Femur (tissue), 1 donor: ENCODE data around the gene MTUS2.

Experiments
- DNase-seq: peaks from one replicate; pipeline ENCODE4 v3.0.0-alpha.2; 2017

MTUS2 gene

DNA sequence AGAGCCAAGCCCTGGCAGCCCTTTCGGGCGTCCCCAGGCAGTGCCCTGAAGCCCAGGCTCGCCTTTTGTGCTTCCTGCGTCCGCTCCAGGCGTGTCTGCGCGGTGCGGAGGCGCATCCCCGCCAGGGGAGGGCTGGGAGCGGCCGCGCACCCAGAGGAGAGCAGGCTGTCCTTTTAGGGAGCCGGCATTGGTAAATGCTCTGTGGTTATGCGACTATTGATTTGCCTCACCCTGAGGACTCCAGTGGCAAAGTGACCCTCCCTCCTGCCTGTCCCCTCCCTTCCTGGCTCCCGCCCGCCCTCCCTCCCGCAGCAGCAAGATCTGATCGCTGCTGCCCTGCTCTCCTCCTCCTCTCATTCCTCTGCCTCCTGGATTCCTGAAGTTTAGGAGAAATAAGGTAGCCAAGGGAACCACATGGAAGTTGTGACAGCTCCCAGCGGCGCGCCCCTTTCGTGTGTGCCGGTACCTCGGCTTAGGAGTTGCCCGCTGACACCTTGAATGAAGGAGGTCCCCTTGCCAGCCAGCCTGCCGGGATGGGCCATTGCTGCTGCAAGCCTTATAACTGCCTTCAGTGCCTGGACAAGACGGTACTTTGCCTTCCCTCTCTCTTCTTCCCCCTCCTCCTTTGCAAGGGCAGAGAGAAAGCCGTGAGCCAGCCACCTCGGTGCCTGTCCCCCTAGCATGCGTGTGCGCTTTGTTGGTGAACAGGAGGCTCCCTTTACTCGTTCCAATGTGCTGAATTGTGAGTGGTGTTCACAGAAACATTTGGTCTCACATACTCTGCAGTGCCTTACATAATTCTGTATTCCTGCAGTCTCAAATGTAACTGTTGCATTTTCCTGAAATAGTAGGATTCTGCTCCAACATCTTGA lies 608.4 kb downstream of the MTUS2 start:
- DNase-seq = peak; percentile 40

DNA sequence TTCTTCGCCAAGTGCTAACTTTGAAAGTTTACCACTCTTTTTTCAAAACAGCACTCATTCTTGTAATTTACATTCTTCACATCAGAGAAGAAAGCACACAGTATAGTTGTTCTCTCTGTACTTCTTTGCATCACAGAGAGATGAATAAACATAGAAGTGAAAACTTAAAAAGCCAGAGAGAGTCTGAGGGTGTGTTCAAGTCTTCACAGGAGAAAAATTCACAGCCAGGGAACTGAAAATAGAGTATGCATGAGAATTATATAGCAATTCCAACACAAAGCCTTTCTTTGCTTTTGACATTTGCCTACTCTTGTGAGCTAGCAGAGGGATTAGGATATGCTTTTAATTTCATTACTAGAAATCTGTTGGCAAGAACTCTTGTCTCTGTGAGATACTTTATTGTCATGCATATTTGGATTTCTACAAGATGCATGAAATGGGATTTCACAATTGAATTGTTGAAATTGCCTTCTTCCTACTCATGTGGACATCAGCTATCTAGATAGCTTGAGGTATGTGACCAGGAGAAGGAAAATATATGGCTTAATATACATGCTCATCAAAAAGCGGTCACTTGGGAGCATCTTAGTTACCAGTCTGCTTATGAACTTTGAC lies 609.3 kb downstream of the MTUS2 start:
- no peak for DNase-seq

DNA sequence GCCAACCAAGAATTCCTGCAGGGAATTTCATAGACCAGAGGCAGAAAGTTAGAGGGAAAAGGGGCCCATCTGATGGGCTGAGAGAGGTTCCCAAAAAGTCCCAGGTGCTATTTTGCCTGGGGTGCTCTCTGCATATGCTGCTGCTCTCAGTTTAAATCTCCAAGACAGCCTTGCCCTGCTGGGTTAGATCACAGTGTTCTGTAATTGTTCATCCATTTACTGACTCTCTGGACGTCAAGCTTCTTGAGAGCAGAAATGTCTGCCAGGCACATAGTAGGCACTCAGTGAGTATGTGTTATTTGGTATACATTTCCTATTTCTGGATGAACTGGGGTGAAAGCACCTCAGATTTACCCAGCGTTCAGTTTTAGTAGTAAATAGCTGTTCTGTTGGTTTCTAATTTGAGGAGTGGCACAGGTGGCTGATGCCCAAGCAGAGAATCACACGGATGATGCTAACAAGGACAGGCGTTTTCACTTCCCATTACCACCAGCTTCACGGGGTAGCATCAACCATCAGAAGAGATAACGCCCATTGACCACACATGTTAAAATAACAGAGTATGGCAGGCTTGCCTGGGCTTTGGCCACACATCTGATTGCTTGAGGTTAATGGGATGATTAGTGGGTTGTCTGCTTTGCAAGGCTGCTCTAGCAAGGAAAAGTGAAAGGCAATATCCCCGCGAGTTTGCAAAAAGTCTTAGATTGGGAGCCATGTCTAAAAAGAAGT lies 614.2 kb downstream of the MTUS2 start:
- DNase-seq = no peak

DNA sequence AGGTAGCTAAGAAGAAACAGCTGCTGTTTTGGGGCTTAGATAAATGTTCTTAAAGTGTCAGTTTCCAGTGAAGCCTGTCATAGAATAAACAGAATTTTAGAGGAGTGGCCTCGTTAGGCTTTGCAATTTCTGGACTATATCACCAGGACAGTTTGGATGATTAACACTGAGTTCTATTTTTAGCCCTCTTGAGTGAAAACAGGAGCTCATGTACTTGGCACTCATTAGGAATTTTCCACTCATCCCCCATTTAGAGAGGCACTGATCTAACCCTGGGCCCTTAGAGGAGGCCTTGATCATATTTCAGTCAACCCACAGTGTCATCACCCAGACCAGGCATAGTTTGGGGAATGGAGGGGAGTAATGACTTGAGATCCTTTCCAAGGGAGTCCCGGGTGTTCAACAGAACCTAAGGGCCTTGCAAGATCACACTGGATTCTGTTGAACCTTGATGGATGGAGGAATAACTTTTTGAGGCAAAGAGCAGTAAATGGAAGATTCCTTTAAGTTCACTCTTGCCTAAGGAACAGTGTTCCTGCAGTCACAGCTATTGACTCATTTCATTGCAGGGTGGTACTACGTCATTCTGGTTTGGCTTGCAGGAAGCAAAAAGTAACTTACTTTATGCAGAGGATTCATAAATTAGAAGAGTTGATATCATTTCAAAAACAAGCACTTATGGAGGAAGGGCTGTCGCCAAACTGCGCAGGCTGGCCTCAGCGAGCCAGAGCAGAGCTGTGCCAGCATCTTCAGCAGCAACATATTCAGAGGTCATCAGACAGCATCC lies 615.2 kb downstream of the MTUS2 start:
- DNase-seq = peak; percentile 35

DNA sequence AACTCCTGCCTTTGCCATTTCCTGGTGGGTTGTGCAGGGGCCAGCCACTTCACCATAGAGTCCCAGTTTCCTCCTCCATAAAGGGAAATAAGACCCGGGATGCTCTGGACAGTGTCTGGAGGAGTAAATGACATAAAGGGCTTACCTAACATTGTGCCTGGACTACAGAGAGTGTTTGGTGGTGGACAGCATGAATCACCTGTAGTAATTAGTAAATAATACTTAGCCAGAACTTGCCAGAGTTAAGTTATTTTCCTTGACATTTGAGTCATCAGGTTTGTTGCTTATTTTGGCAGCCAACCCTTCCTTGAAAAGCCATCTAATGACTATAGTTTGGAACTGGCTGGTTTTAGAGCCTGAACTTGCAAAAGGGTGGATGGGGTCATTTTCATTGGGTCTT lies 616.2 kb downstream of the MTUS2 start:
- no peak for DNase-seq

DNA sequence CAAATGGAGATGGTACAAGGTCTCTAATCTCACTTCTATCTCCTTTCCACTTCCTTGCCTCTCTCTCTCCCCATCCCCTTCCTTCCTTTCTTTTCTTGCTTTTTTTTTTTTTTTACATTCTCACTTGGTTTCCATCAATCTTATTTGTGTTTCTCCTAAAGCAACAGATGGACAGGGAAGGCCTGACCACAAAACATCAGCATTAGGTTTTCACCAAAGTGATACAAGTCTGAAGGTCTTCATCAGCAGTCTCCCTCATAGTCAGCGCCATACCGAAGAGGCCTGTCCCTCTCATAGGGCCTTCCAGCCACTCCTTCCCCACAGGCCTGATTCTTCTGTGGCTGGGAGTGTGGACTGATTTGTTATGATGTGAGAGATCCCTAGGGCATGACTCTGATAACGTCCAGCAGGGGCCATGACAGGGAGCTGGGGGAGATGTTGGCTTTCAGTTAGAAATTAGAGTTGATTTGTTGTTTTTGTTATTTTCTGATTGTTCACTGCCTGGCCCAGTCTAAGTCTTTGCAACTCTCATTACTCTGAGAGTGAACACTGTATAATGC lies 616.7 kb downstream of the MTUS2 start:
- no peak for DNase-seq

DNA sequence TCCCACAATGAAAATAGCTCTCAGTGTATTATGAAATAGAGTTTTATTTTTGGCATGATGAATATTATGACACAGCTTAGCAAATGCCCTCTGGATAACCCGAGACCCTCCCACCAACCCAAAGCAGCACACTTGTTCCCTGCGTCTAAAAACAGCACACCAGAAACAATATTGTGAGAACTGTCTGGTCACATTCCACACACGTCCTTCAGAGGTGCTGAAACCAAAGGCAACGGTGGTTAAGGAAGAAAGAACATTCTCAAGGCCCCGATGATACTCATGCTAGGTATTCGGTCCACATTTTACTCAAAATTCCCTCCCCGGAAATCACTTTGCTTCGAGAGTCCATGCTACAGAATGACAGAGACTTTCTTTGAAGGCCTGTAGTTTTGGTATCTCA lies 618.6 kb downstream of the MTUS2 start:
- no peak for DNase-seq

DNA sequence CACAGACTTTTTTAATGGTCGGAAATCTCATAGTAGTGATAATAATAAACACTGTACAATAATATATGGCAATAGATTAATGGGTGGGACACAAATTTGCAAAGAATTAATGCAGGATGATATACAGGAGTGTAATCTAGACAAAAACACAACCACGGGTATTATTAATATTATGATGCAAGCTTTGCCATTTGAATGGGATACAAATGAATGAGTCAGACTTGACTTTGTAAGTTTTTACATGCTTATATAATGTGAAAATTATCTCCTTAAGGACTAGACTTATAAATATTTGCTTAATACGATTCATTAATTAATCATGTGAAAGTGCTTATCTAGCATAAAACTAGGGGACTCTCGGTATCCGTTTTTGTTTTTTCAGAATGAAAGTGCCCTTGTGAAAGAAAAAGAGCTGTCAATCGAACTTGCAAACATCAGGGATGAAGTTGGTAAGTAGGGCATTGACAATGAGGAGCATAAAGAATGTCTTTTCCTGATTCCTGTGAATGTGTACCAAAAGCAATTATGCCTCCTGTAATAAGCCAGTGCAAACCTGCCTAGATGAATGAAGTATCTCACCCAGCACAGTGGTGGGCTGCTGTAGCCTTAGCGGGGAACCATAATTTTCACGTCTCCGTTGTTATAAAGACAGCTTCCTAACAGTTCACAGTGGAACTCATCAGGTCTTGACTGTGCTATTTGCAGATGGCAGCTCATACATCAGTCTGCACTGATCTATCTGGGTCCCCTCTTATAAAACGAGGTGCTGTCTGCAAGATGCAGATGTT lies 619.7 kb downstream of the MTUS2 start:
- no peak for DNase-seq

DNA sequence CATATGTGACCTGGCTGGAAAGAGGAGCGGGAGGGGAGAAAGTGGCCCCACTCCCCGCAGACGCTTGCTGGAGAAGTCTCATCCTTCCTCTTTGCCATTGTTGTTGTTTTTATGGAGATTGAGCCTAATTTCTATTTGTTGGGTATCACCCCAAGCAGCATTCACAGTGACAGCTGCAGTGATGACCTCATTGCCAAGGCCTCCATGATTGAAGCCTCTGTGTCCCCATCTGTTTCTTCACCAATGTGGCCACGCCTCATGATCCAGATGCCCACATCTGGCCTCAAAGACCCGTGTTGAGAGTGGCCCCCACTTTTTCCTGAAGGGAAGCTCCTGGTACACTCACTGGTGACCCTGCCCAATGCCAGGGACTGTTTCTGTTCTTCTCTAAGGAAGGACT lies 621.2 kb downstream of the MTUS2 start:
- DNase-seq = peak; percentile 40

DNA sequence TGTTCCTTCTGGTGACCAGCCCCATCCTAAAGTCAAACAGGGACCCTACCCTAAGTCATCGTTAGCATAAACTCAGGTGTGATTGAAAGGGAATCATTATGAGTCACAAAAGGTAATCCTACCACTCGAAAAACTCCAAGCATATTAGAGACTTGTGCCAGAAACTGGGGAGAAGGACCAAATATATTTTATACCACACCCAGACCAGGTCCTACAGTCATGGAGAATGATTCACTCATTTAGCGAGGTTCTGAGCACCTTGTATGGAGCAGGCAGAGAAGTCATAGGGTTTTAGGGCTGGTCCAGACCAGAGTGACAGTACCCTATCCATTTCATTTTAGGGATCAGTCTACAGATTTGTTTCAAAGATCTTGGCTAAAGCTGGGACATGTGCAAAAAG lies 625.9 kb downstream of the MTUS2 start:
- DNase-seq = no peak

DNA sequence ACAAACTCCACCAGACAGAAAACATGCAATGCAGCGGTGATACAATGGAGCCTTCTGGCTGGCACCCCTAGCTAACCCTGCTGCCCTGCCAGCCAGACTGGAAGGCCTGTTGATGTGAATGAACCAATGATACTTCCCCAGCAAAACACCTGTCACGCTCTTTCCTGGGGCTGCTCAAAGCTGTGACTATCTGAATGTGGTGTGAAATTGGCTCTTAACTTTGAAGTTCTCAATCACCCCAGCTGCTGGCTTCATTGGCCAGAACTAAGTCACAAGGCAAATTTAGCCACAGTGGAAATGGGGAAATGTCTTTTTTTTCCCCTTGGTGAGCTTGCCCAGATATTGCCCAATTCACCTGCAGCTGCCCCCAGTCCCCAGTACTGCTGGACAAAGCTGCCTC lies 628.0 kb downstream of the MTUS2 start:
- DNase-seq = peak; percentile 28

DNA sequence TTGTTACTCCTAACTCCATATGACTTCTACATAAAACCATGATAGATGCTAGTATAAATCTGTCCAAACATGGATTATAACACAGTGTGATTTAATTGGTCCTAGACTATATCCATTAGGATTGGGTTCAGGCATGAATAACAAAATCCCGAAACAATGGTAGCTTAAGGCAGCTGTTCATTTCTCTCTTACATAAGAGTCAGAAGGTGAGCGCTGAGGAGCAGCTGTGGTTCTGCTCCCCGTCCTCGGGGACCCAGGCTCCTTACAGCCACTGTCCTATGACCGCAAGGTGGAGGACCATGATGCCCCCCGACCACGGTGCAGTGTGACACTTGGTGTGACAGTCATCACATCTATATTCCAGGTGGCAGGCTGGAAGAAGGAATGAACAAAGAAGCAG lies 629.6 kb downstream of the MTUS2 start:
- no peak for DNase-seq

DNA sequence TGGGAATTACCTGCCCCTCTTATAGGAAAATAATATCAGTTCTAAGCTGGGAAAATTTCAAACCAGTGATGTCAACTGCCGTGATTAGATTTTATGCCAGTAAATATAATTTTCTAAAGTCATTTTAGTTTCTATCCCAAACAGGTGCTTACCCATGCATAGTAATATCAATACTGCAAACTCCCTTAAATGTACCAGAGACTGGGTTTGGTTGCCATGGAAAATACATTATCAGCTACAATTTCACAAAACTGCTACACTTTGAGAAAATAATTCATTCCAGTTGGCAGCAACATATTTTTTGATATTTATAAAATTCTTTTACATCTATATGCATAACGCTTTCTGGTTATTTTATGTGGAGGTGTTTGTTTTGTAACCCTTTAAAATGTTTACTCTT lies 631.8 kb downstream of the MTUS2 start:
- no peak for DNase-seq

DNA sequence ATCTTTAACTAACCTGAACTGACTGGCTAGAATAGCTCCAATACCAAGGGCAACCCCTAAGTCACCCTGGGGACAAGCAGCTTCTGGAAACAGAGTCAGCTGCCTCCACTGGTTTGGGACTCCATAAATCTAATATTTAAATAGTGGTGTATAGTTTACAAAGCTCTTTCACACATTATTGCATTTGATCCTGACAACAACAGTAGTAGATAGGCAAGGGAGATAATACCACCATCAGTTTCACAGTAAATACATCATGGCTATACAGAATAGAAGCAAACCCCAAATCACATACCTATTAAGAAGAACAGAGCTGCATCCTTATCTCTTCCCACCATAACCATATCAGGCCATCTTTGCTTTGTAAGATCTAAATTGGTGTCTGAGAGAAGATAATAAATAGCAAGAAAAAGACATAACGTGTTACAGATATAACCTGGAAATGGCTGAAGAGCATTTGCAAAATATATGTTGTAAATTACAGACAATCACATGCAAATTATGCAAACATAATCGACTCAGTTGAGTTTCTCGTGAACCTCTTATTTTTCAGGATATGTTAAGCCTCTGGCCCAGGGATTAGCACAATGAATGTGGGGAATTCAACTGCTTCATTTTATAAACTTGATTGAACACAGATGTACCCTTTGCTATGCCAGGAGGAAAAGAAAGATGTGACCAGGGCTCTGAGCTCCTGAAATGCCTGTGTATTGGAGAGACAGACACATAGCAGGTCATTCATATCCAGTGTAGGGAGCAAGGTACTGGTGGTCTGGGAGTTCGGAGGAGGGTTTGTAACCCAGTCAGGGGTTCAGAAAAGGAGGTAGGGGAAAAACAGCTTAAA lies 632.9 kb downstream of the MTUS2 start:
- no peak for DNase-seq

DNA sequence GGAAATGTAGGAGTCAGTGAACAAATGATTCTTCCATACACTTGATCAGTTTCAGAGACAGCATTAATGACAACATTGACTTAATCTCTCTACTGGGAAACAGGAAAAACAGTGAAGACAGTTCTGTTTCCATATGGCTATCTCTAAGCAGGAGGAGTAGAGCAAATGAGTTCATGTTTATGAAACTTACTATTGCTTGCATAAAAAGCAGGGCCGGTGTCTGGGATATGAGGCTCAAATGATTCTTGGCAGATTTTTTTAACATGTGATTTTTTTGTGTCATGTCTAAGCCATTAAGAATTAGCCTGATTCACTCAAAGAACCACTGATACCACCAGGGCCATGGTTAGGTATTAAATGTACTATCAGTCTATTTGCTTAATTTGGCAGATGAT lies 633.5 kb downstream of the MTUS2 start:
- DNase-seq = no peak

DNA sequence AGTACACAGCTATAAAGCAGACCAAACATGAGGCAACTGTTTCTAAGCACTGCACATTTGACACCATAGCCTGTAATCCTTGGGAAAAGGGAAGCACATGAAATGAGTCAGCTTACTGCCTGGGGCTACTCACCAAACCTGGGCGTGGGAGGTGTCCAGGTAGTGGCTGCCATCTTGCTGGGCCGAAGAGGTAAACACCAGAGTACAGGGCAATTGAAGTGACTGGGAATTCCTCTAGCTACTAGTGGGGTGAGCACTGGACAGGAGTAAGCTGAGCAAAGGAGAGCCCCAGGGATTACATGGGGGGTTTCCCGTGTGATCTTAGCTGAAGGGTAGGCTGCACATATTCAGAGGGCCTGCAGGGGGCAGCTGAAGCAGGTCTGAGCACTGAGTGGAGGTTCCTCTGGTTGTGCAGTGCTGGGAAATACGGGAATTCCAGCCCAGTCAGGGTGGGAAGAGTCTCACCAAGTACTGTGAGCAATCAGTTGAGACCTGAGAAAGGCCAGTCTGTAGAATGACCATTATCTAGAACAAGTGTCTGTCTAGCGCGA lies 634.9 kb downstream of the MTUS2 start:
- no peak for DNase-seq

DNA sequence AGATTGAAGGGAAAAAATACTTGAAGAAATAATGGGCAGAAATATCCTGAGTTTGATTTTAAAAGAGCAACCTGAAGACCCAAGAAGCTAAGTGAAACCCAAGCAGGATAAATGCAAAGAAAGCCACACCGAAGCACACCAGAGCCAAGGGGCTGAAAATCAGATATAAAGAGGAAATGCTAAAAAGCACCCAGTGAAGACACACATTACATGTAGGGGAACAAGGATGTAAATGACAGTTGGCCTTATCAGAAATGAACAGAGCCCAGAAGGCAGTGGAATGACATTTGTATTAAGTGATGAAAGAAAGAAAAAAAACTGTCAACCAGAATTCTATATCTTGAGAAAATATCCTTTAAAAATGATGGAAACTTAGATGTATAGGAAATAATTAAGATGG lies 636.3 kb downstream of the MTUS2 start:
- no peak for DNase-seq

DNA sequence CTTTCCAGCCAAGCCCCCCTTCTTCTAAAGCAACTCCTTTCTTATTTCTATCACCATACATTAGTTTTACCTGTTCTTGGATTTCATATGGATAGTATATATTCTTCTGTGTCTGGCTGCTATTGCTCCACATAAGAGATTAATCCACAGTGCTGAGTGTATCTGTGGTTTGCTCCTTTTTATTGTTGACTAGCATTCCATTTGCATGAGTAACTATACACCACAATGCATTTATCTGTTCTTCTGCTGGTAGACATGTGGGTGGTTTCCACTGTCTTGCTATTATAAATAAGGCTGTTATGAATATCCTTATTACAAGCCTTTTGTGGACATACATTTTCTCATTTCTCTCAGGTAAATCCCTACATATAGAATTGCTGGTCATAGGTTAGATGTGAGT lies 637.2 kb downstream of the MTUS2 start:
- DNase-seq = no peak

DNA sequence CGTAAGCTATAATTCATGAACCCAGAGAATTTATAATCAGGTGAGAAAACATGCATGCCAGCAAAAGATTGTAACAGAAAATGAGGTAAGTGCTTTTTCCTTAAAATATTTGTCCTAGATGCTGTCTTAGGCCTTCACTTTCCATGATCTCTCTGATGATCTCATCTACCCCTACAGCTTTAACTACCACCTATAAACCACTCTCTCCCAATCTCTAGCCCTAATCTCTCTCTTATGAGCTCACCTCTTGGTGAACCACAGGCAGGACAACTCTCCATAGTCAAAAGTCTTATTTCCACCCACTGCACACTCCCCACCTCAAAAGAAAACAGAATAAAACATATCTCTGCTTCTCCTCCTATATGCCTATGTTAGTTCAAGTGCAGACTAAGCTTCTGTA lies 638.3 kb downstream of the MTUS2 start:
- no peak for DNase-seq

DNA sequence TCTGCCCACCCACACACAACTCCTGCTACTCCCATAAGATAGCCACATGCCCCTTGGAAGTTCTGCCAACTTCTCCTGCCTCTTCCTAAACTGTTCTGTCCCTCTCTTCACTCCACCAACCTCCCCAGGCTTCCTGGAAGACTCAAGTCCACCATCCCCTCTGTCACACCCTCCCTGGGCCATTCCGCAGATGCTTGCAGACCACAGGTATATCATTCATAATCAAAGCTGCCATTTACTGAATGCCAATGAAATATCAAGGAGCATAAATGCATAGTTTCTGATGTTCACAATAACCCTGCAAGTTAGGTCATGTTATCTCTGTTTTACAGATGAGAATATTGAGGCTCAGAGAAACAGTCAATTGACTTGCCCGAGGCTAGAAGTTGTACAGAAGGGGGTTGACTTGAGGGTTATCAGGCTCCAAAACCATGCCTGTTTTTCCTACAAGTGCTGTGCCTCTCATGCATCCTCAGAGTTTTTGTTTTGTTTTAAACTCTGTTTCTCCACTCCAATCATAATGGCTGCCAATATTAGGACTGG lies 639.7 kb downstream of the MTUS2 start:
- no peak for DNase-seq
